ENCODE results near the gene SERPINB7. TPM values are rescaled to one million over a fixed set of nuclear protein-coding genes. Genes with fewer than 3 reads are reported as not detected.
A peak's percentile ranks its signal among the peaks of the same experiment; 100 is the strongest.

SERPINB7 gene
- total and polyA plus RNA-seq, 10 of the 15 experiments (the other 5 are each of a cell fraction or from before 2014, with no cell fraction given), result not detected

GRCh38 chr18:63844254-63844653 is 69.0 kb downstream of the SERPINB7 start (continued):
- TF ChIP-seq ZSCAN29 (IDR thresholded peaks at IDR 0.05) (no peak), TARDBP (IDR thresholded peaks at IDR 0.05; ENCODE audit: borderline replicate concordance) (no peak), USF1 (IDR thresholded peaks at IDR 0.05; ENCODE audit: borderline replicate concordance, extremely low read length, insufficient read depth, low read depth, low read length) (no peak), ZNF622 (IDR thresholded peaks at IDR 0.05) (no peak)

DNA sequence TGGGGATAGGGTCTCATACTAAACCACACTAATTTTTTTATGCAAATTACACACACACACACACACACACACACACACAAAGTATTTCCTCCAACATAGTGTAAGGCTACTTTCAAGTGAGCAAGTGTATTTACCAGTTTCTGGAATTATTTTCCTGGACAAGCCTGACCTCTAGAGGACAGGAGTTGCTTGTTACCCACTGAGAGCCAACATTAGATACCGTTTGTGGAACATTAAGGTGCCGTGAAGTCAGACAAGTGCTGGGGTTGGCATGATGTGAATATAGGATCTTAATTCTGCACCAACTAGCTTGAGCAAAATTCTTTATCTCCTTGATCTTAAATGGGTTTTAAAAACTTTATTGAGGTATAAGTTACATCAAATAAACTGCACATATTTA is 72.9 kb downstream of the SERPINB7 start:
- FAIRE-seq (peak; percentile 7), ATAC-seq (peak; percentile 71), DNase-seq (ENCODE audit: low read depth, low spot score) (no peak)
- no peak overlapping the region for H3K4me2 ChIP-seq (ENCODE audit: control insufficient read depth, insufficient read depth)
- no peaks in the 10 kb centered on the region for H3K9me3 ChIP-seq (replicated peaks; ENCODE audit: control insufficient read depth, insufficient read depth, low read length)
- H3K9ac ChIP-seq (ENCODE audit: control insufficient read depth, insufficient read depth, low read length), result no peak overlapping the region
- RAD21 ChIA-PET (ENCODE audit: unreplicated experiment), result interaction anchor here (1.5 kb wide), 1 partner anchor 88 kb away, joined by 3 read pairs; no protein-coding TSS in a partner anchor
- no peaks in the 10 kb centered on the region for H3K36me3 ChIP-seq (ENCODE audit: control insufficient read depth in 2 of 2, insufficient read depth in 2 of 2, low read length in 1 of 2)
- no peaks in the 10 kb centered on the region for H4K20me1 ChIP-seq (ENCODE audit: control insufficient read depth, insufficient read depth)
- SMC1A ChIA-PET (ENCODE audit: uncharacterized antibody, unreplicated experiment), result interaction anchor here (1.2 kb wide), 1 partner anchor 330 kb away, joined by 4 read pairs; no protein-coding TSS in a partner anchor
- POLR2A ChIA-PET, result no interaction called here
- TF ChIP-seq NFYA (IDR thresholded peaks at IDR 0.05; ENCODE audit: borderline replicate concordance, low read depth, low read length), result no peak
- TF ChIP-seq POLR2AphosphoS5 (IDR thresholded peaks at IDR 0.05; ENCODE audit: low read length), result no peak
- no peak for TF ChIP-seq ASH2L (IDR thresholded peaks at IDR 0.05; ENCODE audit: borderline replicate concordance, low read depth)
- TF ChIP-seq CTCF (IDR thresholded peaks at IDR 0.05 in 2 of 3, conservative IDR thresholded peaks at IDR 0.05 in 1 of 3; ENCODE audit: control insufficient read depth in 2 of 3, extremely low read depth in 1 of 3, insufficient read depth in 1 of 3, low read depth in 3 of 3, low read length in 3 of 3), result peak; percentile 54 to 64 (median 57); a peak in 5 of 6 replicates
- no peak for TF ChIP-seq USF2 (IDR thresholded peaks at IDR 0.05; ENCODE audit: borderline replicate concordance, low read depth, low read length)
- TF ChIP-seq MTA3 (IDR thresholded peaks at IDR 0.05; ENCODE audit: borderline replicate concordance, low read length), result no peak
- TF ChIP-seq RAD21 (IDR thresholded peaks at IDR 0.05; ENCODE audit: insufficient read depth, low read depth, low read length), result peak; percentile 73
- TF ChIP-seq IRF4 (IDR thresholded peaks at IDR 0.05; ENCODE audit: low read depth, low read length), result no peak
- peak; percentile 38; the same call in 1 of the 2 replicates for TF ChIP-seq SMC3 (IDR thresholded peaks at IDR 0.05; ENCODE audit: borderline replicate concordance, low read length)
- TF ChIP-seq SIN3A (IDR thresholded peaks at IDR 0.05; ENCODE audit: low read depth, low read length), result no peak
- no peak overlapping the region for H2AFZ ChIP-seq (ENCODE audit: control insufficient read depth, low read depth, low read length)
- in situ Hi-C loops (cut with MboI) (loop anchor here (5.0 kb wide), 1 partner anchor 331 kb away; no protein-coding TSS in a partner anchor), intact Hi-C loops (cut with micrococcal nuclease; ENCODE audit: unreplicated experiment) (loop anchor here (5.0 to 10.0 kb wide), 2 partner anchors 163 to 271 kb away; no protein-coding TSS in a partner anchor)
- no peak overlapping the region for H3K27ac ChIP-seq (ENCODE audit: control insufficient read depth, insufficient read depth)
- H3K4me3 ChIP-seq, result no peak overlapping the region
- H3K27me3 ChIP-seq (replicated peaks in 1 of 2; ENCODE audit: control insufficient read depth in 2 of 2, insufficient read depth in 2 of 2, low read length in 1 of 2), result peaks cover 0 to 4% of the 10 kb centered on the region in 2 experiments; a peak in 2 of 4 replicates
- CTCF ChIA-PET, result interaction anchor here (0.7 to 7.3 kb wide), 7 partner anchors 11 to 354 kb away, joined by 3 to 84 read pairs (median 3); no protein-coding TSS in a partner anchor
- H3K79me2 ChIP-seq (ENCODE audit: control insufficient read depth, insufficient read depth, low read length), result no peaks in the 10 kb centered on the region
- 19% methylated on average over 2 of the region's 2 CpGs for WGBS (ENCODE audit: insufficient coverage, insufficient replicate concordance, low lambda C conversion rate, missing lambda C conversion rate)
- no peaks in the 10 kb centered on the region for H3K4me1 ChIP-seq (ENCODE audit: control insufficient read depth, insufficient read depth, low read length)
- BruUV-seq (replicated peaks), result no TSS peak
